ENCODE measurements around the gene UGCG.
"Not testable (repeated sequence)": the region's sequence is repeated elsewhere in the genome, so short reads cannot be mapped to it uniquely, and the experiment has no call there.

The UGCG gene

DNA sequence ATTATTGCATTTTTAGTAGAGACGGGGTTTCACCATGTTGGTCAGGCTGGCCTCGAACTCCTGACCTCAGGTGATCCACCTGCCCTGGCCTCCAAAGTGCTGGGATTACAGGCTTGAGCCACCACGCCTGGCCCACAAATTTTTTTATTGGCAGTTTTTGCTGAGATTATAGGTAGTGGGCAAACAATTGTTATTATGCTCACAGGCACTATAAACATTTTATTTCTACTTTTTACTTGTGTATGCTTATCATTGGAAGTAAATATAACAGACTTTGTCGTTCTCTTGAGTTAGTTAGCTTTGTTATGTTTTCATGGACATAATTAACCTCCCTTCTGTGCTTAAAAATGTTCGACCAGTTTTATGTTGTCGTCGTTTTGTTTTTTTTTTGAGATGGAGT is 23.9 kb downstream of the UGCG start:
- DNase-seq (ENCODE audit: low spot score), result no peak

DNA sequence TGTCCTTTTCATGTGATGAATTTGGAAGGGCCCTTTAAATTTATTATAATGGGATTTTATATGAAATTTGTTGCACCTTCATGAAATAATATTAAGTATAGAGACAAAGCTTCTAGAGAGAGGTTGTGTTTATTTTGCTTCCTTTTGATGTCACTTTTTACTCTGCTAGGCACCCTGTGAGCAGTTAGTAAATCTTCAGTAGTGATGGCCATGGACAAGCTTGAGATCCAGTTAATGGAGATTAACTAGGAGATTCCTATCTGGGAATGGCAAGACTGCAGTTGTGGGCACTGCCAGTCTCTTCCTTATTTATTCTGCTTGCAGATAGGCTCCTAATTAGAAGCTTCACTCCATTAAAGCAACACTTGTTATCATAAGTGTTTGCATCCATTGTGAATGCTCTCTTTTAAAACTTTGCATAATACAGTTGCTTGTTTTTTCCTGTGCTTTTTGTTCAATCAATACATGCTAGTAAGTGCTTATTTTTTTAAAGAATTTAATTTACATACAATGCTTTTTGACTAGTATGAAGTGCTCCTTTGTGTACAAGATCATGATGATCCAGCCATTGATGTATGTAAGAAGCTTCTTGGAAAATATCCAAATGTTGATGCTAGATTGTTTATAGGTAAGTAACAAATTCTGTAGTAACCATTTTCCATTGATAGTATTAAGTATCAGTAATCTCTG is 25.9 kb downstream of the UGCG start:
- DNase-seq (ENCODE audit: low spot score), result no peak

DNA sequence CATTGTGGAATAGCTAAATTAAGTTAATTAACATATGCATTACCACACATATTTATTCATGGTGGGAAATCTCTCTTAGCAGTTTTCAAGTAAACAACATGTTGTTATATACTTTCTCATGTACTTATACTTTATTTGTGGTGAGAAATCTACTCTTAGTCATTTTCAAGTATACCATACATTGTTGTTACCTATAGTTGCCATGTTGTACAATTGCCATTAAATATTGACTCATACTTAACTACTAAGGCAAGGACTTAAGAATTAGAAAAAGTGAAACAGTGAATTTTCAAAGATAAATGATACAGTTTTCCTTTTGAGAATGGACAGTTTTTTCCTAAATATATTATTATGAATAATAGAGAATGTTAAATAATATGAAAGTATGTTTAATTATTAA is 27.7 kb downstream of the UGCG start:
- DNase-seq (ENCODE audit: low spot score), result no peak

DNA sequence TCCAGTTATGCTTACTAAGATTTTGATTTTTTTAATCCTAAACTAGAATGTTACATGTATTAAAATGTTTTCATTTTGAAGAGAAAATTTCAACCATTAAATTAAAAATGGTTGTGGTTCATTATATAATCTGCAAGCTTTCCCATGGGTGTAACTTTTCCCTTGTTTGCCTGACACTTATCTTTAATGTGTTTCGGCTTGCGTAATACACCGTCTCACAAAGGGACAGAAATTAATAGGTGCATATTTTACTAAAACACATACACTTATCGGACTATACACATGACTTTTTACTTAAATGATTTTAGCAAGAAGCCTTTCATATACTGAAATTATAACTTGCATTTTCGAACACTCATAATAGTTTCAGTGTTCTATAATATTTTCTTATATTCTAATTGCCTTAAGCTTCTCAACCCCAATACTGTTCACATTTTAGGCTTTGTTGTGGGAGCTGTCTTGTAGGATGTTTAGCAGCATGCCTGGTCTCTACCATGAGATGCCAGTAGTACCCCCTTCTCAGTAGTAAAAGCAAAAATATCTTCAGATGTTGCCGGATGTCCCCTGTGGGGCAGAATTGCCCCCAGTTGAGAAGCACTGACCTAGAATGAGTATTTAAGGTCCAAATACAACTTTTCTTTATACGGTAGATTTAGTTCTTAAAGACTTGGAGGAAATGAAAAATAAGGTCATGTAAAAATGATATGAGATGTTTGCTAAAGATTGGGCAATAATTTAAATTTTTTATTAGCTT is 28.6 kb downstream of the UGCG start:
- DNase-seq (ENCODE audit: low spot score), result no peak

DNA sequence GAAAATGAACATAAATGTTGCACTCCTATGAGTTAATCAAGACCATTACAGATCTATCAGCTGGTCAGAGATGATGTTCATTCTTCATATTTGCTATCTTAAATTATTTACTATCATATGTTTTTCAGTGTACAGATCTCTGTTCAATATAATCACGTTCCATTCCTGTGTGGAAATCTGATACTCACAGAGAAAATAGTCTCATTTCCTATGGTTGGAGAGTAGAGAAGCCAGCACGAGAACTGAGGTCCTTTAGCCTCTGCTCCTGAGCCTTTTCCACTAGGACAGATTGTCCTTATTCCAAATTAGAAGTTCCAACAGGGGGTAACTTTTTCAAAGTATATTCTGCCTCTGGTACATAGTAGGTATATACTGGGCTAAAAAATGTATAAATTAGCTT is 29.2 kb downstream of the UGCG start:
- DNase-seq (ENCODE audit: low spot score), result no peak

DNA sequence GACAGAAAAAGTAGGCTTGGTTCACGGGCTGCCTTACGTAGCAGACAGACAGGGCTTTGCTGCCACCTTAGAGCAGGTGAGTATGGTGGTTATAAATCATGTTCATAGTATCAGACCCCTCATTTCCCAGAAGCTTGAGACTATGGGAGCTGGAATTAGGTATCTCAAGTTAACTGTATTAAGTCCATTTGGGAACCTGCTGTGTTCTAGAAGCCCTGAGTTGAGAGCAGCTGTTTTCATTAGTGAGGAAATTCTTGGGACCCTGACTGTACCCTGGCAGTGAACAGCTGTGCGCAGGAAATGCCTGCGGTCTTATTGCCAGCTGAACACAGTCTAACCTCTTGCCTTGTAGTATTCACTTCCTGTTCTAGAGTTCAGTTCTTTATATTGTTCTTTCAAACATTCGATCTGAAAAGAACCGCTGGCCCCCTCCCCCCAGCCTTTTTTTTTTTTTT is 29.8 kb downstream of the UGCG start:
- no peak for DNase-seq (ENCODE audit: low spot score)

DNA sequence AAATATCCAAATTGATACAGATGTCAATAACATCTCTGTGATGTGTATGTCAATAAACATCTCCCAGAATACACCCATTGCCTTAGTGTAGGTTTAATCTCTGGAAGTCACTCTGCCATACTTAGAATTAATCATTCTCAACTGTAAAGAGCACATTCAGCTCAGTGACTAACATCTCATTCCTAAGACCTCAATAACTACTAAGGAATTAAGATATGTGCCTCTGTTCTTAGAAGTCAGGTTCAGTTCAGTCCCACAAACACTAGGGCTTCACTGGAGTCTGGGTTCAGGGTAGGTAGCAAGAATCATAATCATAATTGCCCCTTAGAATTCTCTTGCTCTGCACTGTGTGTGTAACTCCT is 31.7 kb downstream of the UGCG start:
- no peak for DNase-seq (ENCODE audit: low spot score)

DNA sequence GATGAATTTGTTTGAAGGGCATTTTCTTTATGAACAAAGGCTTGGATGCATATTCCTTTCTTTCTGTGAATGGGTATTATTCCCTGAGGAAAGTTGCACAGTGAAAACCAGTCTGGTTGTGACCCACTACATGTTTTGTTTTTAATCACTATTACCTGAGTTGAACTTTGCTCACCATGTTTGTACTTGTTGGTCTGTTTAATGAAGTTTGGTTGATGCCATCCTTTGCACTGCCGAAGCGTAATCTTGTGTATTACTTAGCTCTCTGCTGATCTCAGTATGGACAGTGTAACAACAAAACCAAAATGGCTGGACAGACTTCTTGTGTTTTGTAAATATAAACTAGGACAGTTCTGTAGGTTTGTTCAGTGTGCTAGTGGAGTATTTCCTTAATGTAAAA is 38.1 kb downstream of the UGCG start:
- DNase-seq (ENCODE audit: low spot score), result no peak

DNA sequence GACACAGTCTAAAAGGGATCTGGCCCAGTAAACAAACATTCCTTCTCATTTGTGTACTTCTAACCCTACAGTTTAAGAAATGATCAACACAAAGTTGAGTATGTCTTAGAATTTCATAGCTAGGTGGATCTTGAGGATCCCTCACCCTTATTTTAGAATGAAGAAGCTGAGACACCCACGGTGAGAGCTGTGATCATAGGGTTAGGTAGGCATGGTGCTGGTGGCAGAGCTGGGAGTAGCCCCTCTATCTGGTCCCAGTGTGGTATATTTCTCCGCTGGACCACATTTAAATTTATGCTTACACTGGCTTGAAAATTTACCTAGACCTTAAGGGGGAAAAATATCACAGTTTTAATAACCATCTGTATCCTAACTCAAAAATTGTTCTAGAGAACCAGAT is 39.8 kb downstream of the UGCG start:
- DNase-seq (ENCODE audit: low spot score), result no peak

DNA sequence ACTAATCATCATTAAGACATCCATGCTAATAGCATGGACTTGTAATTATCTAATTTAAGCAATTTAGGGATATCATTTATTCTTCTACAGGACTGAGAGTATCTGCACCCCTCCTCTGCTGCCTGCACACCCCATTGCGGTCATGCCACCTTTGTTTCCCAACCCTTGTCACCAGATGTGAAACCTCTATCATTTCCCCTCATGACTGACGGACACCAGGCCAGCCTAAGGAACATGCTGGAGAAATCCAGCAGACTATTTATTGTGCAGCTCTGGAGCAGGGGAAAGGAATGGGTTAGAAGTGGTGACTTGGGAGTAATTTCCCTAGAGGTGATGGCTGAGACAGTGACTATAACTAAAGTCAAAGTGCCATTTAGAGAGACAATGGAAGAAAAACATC is 40.7 kb downstream of the UGCG start:
- DNase-seq (ENCODE audit: low spot score), result no peak

DNA sequence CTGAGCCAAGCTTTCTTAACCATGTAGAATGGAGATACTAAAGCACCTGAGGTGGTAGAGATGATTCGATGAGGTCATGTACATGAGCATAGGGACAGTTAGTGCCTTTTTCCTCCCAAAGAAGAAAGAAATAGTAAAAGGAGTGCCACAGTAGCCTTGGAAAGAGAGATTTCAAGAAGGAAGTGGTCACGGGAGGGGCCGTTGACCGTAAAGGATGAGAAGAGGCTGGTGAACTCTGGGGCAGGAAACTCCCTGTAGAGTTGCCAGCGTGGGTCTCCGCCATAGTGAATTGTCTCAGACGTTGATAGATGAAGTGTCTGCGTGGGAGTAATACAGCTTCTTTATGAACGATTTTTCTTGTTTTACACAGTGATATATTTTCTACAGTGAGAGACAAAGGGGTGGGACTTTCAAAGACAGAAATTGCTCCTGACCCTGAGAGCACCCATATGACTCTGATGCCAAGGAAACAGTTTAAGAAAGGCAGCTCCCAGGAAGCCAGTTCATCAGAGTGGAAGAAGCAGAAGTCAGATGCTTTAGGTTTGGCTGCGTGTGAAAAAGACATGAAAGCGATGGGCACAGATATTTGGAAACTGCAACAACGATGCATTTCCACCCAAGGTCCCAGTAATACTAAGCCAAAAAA is 41.3 kb downstream of the UGCG start:
- no peak for DNase-seq (ENCODE audit: low spot score)

DNA sequence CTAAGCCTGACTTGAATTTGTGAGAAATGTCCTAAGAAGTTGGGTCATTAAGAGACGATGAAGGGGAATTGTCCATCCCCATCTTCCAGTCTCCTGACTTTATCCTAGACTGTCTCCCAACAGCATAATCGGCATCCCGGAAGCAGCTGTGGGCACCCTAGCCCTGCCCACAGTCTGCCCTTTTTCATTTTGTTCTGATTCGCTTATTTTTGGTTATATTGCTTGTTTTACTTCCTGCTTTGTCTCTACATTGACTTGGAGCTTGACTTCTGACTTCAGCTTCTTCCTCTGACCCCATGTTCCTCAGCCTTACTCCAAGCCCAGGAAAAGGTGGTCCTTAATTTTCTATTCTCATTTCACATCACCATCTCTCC is 41.8 kb downstream of the UGCG start:
- no peak for DNase-seq (ENCODE audit: low spot score)

DNA sequence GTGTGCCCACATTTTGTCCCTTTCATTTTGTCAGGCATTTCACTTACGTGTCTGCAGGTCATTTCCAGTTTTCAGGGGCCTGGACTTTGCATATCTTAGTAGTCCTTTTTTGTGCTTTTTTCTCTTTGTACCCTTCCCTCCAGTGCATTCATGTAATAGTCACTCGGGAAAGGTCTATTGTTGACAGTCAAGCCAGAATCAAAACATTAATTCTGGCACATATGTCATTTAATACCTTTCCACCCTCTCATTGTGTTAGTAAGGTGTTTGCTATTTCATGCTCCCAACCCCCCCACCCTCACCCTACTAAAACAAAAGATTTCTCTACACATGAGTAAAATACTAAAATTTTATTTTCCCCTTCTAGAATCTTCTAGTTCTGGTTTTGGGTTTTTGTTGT is 42.7 kb downstream of the UGCG start:
- no peak for DNase-seq (ENCODE audit: low spot score)

DNA sequence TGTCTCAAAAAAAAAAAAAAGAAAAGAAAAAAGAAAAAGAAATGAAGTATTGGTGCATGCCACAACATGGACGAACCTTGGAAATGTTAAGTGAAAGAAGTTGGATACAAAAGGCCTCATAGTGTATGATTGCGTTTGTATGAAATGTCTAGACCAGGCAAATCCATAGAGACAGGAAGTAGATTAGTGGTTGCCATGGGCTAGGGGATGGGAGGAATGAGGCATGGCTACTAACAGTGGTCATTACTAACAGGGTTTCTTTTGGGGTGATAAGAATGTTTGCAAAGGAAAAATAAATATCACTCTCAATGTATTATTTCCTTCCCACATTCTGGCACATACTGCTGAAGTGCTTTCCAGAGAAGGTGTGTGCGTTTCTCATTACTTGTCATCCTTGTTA is 44.1 kb downstream of the UGCG start:
- no peak for DNase-seq (ENCODE audit: low spot score)

DNA sequence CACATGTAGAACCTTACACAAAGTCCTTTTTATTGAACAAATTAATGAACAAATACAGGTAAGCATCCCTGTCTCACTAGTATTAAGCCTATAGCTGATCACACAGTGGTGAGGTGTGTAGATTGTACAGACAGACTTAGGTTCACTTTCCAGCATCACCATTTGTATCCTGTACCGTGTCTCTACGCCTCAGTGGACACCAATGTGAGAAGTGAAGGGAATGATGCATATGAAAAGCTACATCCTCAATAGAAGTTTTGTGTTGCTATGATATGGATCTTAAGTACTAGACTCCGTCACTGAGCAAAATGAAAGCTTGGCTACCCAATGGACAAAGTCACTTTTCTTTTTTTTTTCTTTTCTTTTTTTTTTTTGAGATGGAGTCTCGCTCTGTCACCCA is 46.6 kb downstream of the UGCG start:
- DNase-seq (ENCODE audit: low spot score), result no peak

DNA sequence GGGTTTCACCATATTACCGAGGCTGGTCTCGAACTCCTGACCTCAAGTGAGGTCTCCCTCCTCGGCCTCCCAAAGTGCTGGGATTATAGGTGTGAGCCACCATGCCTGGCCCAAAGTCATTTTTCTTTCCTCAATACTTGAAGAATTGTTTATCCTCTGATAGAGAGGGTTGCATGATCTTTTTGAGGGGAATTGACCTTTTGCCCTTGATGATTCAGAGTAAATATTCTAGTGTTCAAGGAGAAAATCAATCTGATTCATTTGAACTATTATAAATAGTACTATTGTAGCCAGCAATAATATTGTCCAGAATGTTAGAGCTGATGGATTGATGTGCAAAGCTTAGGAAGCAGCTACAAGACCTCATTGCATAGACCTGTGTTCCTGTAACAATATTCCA is 47.1 kb downstream of the UGCG start:
- no peak for DNase-seq (ENCODE audit: low spot score)

DNA sequence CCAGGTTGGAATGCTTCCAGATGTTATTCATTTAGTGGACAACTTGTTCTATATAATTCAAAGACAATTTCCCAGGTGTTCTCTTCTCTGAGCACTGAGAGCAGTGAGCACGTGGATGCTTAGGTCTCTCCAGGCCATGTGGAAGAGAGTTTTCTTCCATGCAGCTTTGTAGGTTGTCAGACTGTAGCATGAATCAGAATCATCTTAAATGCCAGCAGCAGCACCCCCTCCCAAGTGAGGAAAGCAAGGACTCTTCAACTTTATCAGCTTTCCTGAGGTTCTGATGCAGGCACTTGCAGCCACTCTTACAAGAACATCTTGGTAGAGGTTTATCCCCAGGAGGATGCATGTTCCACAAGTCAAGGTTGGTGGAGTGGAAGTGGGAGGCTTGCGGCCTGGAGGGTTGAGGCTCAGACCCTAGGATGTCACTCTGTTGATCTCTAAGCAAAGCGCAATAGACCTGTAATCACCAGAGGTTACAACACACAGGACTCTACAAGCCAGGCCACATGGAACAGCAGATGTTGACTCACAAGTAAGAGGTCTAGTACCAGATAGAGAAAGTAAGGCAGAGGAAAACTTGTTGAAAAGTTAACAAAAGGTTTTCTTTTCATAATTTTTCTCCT is 47.7 kb downstream of the UGCG start:
- no peak for DNase-seq (ENCODE audit: low spot score)

DNA sequence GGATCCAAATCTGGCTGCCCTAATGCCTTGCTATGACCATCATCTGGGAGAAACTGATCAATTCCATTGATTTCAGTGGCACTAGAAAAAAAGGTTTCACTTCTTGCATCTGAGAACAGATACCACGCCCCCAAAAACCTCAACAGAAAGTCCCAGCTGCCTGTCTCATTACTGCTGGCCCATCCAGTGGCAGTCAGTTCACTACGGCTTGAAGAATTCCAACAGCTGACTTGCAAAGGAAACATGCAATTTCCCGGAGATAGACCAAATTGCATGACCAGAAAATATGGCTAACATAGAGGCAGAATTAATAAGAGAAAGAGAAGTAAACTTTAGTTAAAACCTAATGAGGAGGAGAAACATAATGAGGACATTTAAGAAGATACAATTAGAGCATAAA is 48.6 kb downstream of the UGCG start:
- no peak for DNase-seq (ENCODE audit: low spot score)

DNA sequence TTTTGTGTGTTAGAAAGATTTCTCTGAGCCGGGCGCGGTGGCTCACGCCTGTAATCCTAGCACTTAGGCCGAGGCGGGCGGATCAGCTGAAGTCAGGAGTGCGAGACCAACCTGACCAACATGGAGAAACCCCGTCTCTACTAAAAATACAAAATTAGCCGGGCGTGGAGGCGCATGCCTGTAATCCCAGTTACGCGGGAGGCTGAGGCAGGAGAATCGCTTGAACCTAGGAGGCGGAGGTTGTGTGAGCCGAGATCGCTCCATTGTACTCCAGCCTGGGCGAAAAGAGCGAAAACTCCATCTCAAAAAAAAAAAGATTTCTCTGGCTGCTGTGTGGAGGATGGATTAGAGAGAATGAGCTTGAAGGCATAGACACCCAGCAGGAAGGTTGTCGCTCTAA is 51.5 kb downstream of the UGCG start:
- not testable (repeated sequence) for DNase-seq (ENCODE audit: low spot score)

DNA sequence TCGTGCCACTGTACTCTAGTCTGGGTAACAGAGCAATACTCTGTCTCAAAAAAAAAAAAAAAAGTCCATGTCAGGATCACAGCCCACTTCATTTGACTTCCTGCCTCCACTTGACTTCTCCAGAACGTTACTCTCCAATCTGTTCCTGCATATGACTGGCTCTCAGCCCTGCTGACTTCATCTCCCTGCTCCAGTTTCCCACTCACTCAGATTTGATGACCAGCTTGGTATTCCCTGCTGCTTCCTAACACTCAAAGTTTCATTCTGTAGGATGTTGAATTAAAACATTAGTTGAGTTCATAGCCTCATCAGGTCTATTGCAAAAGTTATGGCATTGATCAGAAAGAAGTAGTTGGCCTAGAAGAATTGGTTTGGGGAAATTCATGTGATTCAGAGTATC is 52.3 kb downstream of the UGCG start:
- DNase-seq (ENCODE audit: low spot score), result no peak

DNA sequence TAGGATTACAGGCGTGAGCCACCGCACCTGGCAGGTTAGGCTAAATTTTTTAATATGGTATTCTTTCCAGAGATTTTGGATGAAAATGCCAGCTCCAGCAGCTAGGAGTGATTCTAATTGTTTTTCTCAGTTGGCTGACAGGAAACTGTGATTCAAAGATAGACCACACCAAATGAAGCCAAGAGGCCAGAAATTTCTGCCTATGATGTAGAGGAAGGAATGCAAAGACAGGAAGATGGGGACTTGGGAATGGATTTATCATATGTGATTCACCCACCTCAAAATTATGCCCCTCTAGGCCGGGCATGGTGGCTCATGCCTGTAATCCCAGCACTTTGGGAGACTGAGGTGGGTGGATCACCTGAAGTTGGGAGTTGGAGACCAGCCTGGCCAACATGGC is 53.3 kb downstream of the UGCG start:
- no peak for DNase-seq (ENCODE audit: low spot score)

DNA sequence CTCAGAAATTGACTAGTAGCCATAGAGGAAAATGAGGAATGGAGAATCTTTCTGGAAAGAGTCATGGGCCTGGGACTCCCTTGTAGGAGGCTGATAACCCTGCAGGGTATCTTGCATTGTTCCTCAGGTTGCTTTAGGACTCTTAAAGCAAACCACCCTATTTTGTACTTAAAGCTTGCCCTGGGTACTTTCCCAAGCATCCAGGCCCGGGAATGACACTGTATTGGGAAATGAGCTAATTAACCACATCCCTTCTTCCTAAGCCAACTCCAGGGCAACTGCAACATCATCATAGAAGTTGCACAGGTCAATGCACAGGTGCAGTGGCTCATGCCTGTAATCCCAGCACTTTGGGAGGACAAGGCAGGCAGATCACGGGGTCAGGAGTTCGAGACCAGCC is 55.9 kb downstream of the UGCG start:
- no peak for DNase-seq (ENCODE audit: low spot score)

DNA sequence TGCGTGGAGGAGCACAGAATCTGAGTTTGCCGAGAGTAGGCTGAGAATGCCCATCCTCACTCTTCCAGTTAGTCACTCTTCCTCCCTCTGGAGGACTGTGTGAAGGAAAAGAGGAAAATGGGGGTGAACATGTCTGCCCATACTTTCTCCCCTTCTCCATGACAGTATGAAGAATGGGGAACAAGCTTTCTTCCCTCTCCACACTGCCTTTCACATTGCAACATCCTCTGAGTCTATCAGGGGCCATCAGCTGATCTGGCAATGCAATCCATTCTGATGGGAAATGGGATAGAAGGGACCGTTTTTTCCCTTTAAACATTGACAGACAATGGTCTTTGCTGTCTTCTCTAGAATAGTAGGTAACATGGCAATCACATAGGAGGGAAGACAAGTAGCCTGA is 56.8 kb downstream of the UGCG start:
- DNase-seq (ENCODE audit: low spot score), result no peak

Data from LoVo (cell line).